Natural killer cell treated with Interleukin-12 subunit alpha and Interleukin-12 subunit beta and Interleukin-15 and Interleukin-18, amount 100 ng/mL, for 72 hours (primary cell): ENCODE data around the gene DNAJC17. TPM values are rescaled to one million over a fixed set of nuclear protein-coding genes. Genes with fewer than 3 reads are reported as not detected.

Experiments
- ATAC-seq, 2 donors: fragments of 150-1000 bp; cut with Tn5 transposase in 1 of 2; sonication (Bioruptor Pico), chemical (Tn5 transposase) in 1 of 2; 2 replicates each; pipeline ENCODE4 v1.10.0; 2021
- DNase-seq: peaks from one replicate; pipeline ENCODE4 v3.0.0; 2022; ENCODE audit warnings: low spot score
- H3K27ac Mint-ChIP-seq, 2 donors: 1 replicate in 1 of 2; 2 replicates in 1 of 2; pipeline ENCODE4 v1.8.0; 2022; ENCODE audit warnings: mixed read lengths in 2 of 2, mild to moderate bottlenecking in 1 of 2, moderate library complexity in 1 of 2
- H3K27me3 Mint-ChIP-seq, 2 donors: 1 replicate in 1 of 2; 2 replicates in 1 of 2; pipeline ENCODE4 v1.8.0; 2022; ENCODE audit warnings: mixed read lengths in 2 of 2
- H3K36me3 Mint-ChIP-seq: one replicate; pipeline ENCODE4 v1.8.0; 2022; ENCODE audit warnings: mixed read lengths
- H3K4me1 Mint-ChIP-seq, 2 donors: 1 replicate in 1 of 2; 2 replicates in 1 of 2; pipeline ENCODE4 v1.8.0; 2022; ENCODE audit warnings: low read depth in 2 of 2, mixed read lengths in 2 of 2, mild to moderate bottlenecking in 1 of 2
- H3K4me3 Mint-ChIP-seq: one replicate; pipeline ENCODE4 v1.8.0; 2022; ENCODE audit warnings: mixed read lengths
- H3K9me3 Mint-ChIP-seq: 2 replicates; pipeline ENCODE4 v1.8.0; 2022; ENCODE audit warnings: mixed read lengths
- total RNA-seq, 2 donors: library from RNA; stranded (reverse); gene quantifications; one replicate each; pipeline ENCODE4 v1.2.3, GENCODE V29; 2022

The DNAJC17 gene
- total RNA-seq, 2 donors from 2014 or later = 40.4 to 62.6 TPM

- H3K27me3 Mint-ChIP-seq = peaks cover 7 to 23% of the 10 kb centered on the region in 2 donors
- peak; percentile 74 to 81 for ATAC-seq
- H3K36me3 Mint-ChIP-seq = no peaks in the 10 kb centered on the region
- H3K27ac Mint-ChIP-seq = no peak within 1 kb of the TSS
- peaks cover 5 to 6% of the 10 kb centered on the region in 2 donors for H3K4me1 Mint-ChIP-seq
- no peak for DNase-seq
- H3K9me3 Mint-ChIP-seq = no peaks in the 10 kb centered on the region
- H3K4me3 Mint-ChIP-seq = peak within 1 kb of the TSS; percentile 80
These were observed 36.8 kb upstream of the DNAJC17 start, which contains the start of gene SPINT1 for GRCh38 chr15:40843885-40844695. TSS of gene SPINT1 (plus strand) at chr15:40844048. CDS start at chr15:40844555, 507 bp downstream.

GRCh38 chr15:40843261-40843884 is 36.1 kb upstream of the DNAJC17 start:
- ATAC-seq (no peak), DNase-seq (no peak)
- peak overlapping the region; percentile 70 for H3K4me3 Mint-ChIP-seq
- no peaks in the 10 kb centered on the region for H3K9me3 Mint-ChIP-seq
- no peaks in the 10 kb centered on the region for H3K36me3 Mint-ChIP-seq
- peaks cover 5 to 6% of the 10 kb centered on the region in 2 donors for H3K4me1 Mint-ChIP-seq
- H3K27me3 Mint-ChIP-seq = peaks cover 7 to 23% of the 10 kb centered on the region in 2 donors
- no peak overlapping the region for H3K27ac Mint-ChIP-seq

GRCh38 chr15:40841741-40842140 is 34.5 kb upstream of the DNAJC17 start:
- Mint-ChIP-seq H3K36me3 (no peaks in the 10 kb centered on the region), H3K4me1 (peaks cover 5 to 6% of the 10 kb centered on the region in 2 donors), H3K27ac (no peak overlapping the region), H3K9me3 (no peaks in the 10 kb centered on the region), H3K4me3 (no peak overlapping the region), H3K27me3 (peaks cover 7 to 19% of the 10 kb centered on the region in 2 donors)
- no peak for DNase-seq
- ATAC-seq = no peak

GRCh38 chr15:40838756-40839155 is 31.5 kb upstream of the DNAJC17 start:
- Mint-ChIP-seq H3K27me3 (peaks cover 0 to 10% of the 10 kb centered on the region in 2 donors), H3K4me1 (peaks cover 0 to 2% of the 10 kb centered on the region in 2 donors), H3K36me3 (no peaks in the 10 kb centered on the region), H3K9me3 (no peaks in the 10 kb centered on the region), H3K4me3 (no peak overlapping the region), H3K27ac (no peak overlapping the region)
- ATAC-seq = no peak
- DNase-seq = peak; percentile 6

- Mint-ChIP-seq H3K27ac (no peak overlapping the region), H3K36me3 (no peaks in the 10 kb centered on the region), H3K27me3 (no peaks in the 10 kb centered on the region), H3K9me3 (no peaks in the 10 kb centered on the region), H3K4me1 (no peaks in the 10 kb centered on the region), H3K4me3 (no peak overlapping the region)
- ATAC-seq (no peak), DNase-seq (no peak)
These were observed 28.7 kb upstream of the DNAJC17 start for GRCh38 chr15:40836020-40836419.

- no peaks in the 10 kb centered on the region for H3K36me3 Mint-ChIP-seq
- no peak for ATAC-seq
- DNase-seq = no peak
- no peaks in the 10 kb centered on the region for H3K9me3 Mint-ChIP-seq
- no peaks in the 10 kb centered on the region for H3K4me1 Mint-ChIP-seq
- H3K27me3 Mint-ChIP-seq = peaks cover 0 to 3% of the 10 kb centered on the region in 2 donors
- no peak overlapping the region for H3K4me3 Mint-ChIP-seq
- no peak overlapping the region for H3K27ac Mint-ChIP-seq
These were observed 25.6 kb upstream of the DNAJC17 start for GRCh38 chr15:40832903-40833302.

- H3K36me3 Mint-ChIP-seq = no peaks in the 10 kb centered on the region
- H3K9me3 Mint-ChIP-seq = no peaks in the 10 kb centered on the region
- no peak overlapping the region for H3K27ac Mint-ChIP-seq
- no peak overlapping the region for H3K4me3 Mint-ChIP-seq
- H3K4me1 Mint-ChIP-seq = no peaks in the 10 kb centered on the region
- DNase-seq (no peak), ATAC-seq (no peak)
- H3K27me3 Mint-ChIP-seq = peaks cover 0 to 5% of the 10 kb centered on the region in 2 donors
These were observed 24.6 kb upstream of the DNAJC17 start for GRCh38 chr15:40831861-40832260.

GRCh38 chr15:40830884-40831283 is 23.6 kb upstream of the DNAJC17 start:
- H3K36me3 Mint-ChIP-seq = no peaks in the 10 kb centered on the region
- no peaks in the 10 kb centered on the region for H3K9me3 Mint-ChIP-seq
- ATAC-seq = no peak
- peaks cover 0 to 5% of the 10 kb centered on the region in 2 donors for H3K27me3 Mint-ChIP-seq
- no peak for DNase-seq
- no peaks in the 10 kb centered on the region for H3K4me1 Mint-ChIP-seq
- H3K4me3 Mint-ChIP-seq = no peak overlapping the region
- H3K27ac Mint-ChIP-seq = no peak overlapping the region

GRCh38 chr15:40829115-40829514 is 21.8 kb upstream of the DNAJC17 start:
- DNase-seq (no peak), ATAC-seq (no peak)
- Mint-ChIP-seq H3K4me1 (no peaks in the 10 kb centered on the region), H3K4me3 (no peak overlapping the region), H3K36me3 (no peaks in the 10 kb centered on the region), H3K27me3 (peaks cover 0 to 5% of the 10 kb centered on the region in 2 donors), H3K27ac (no peak overlapping the region), H3K9me3 (no peaks in the 10 kb centered on the region)

GRCh38 chr15:40828447-40829036 is 21.3 kb upstream of the DNAJC17 start, which contains the start of gene PPP1R14D:
TSS of gene PPP1R14D (minus strand) at chr15:40828708. CDS start at chr15:40828641, 67 bp downstream.
- Mint-ChIP-seq H3K27ac (no peak within 1 kb of the TSS), H3K36me3 (no peaks in the 10 kb centered on the region), H3K9me3 (no peaks in the 10 kb centered on the region), H3K4me1 (no peaks in the 10 kb centered on the region), H3K27me3 (peaks cover 0 to 5% of the 10 kb centered on the region in 2 donors), H3K4me3 (no peak within 1 kb of the TSS)
- ATAC-seq (peak in 1 of 2 donors; percentile 56), DNase-seq (no peak)

GRCh38 chr15:40826423-40827075 is 19.3 kb upstream of the DNAJC17 start:
- no peak for ATAC-seq
- no peak for DNase-seq
- H3K27me3 Mint-ChIP-seq = peaks cover 0 to 5% of the 10 kb centered on the region in 2 donors
- no peak overlapping the region for H3K4me3 Mint-ChIP-seq
- H3K36me3 Mint-ChIP-seq = no peaks in the 10 kb centered on the region
- no peaks in the 10 kb centered on the region for H3K4me1 Mint-ChIP-seq
- H3K27ac Mint-ChIP-seq = no peak overlapping the region
- no peaks in the 10 kb centered on the region for H3K9me3 Mint-ChIP-seq

- ATAC-seq (no peak), DNase-seq (no peak)
- peaks cover 0 to 5% of the 10 kb centered on the region in 2 donors for H3K27me3 Mint-ChIP-seq
- H3K9me3 Mint-ChIP-seq = no peaks in the 10 kb centered on the region
- H3K36me3 Mint-ChIP-seq = no peaks in the 10 kb centered on the region
- no peak overlapping the region for H3K27ac Mint-ChIP-seq
- H3K4me3 Mint-ChIP-seq = no peak overlapping the region
- H3K4me1 Mint-ChIP-seq = no peaks in the 10 kb centered on the region
These were observed 18.6 kb upstream of the DNAJC17 start for GRCh38 chr15:40825661-40826422.
